Brain microvascular endothelial cell (primary cell): ENCODE measurements around the gene C12orf42.

Source experiments
- DNase-seq: peaks from one replicate; pipeline ENCODE4 v3.0.0-alpha.2; 2020
- H3K27ac ChIP-seq: fragments of 250-450 bp; sonication (Bioruptor Pico); 2 replicates; pipeline ENCODE4 v1.5.1; 2020; ENCODE audit warnings: mild to moderate bottlenecking, moderate library complexity
- H3K27me3 ChIP-seq: fragments of 250-450 bp; sonication (Bioruptor Pico); replicated peaks from 2 replicates; pipeline ENCODE4 v1.5.1; 2020; ENCODE audit warnings: mild to moderate bottlenecking
- H3K36me3 ChIP-seq: fragments of 250-450 bp; sonication (Bioruptor Pico); replicated peaks from 2 replicates; pipeline ENCODE4 v1.5.1; 2020; ENCODE audit warnings: mild to moderate bottlenecking
- H3K4me3 ChIP-seq: 2 replicates; pipeline ENCODE4 v1.5.1; 2011; ENCODE audit warnings: low read depth, mild to moderate bottlenecking, control low read depth, low read length, moderate library complexity
- in situ Hi-C: cut with HindIII; loops from 2 replicates; pipeline ENCODE4 v1.10.0; 2017; ENCODE audit warnings: low sequenced_read_pairs, low pct_ligation_motif_present
- TF ChIP-seq, protein P1 (sequence below): IDR thresholded peaks from 2 replicates; pipeline ENCODE4 v1.5.1; 2011; ENCODE audit warnings: low read depth, mild to moderate bottlenecking, moderate library complexity, low read length, control low read depth, inconsistent platforms; ENCODE audit errors: missing control alignments

C12orf42 gene

GRCh38 chr12:103517161-103517560, 21.4 kb upstream of the C12orf42 start:
- no peak for DNase-seq
- H3K4me3 ChIP-seq: no peak overlapping the region
- in situ Hi-C loops: no loop called here

GRCh38 chr12:103515341-103515740, 19.6 kb upstream of the C12orf42 start:
- Histone ChIP-seq H3K27me3 (no peaks in the 10 kb centered on the region), H3K27ac (no peak overlapping the region), H3K36me3 (no peaks in the 10 kb centered on the region), H3K4me3 (no peak overlapping the region)
- TF ChIP-seq, protein P1, sequence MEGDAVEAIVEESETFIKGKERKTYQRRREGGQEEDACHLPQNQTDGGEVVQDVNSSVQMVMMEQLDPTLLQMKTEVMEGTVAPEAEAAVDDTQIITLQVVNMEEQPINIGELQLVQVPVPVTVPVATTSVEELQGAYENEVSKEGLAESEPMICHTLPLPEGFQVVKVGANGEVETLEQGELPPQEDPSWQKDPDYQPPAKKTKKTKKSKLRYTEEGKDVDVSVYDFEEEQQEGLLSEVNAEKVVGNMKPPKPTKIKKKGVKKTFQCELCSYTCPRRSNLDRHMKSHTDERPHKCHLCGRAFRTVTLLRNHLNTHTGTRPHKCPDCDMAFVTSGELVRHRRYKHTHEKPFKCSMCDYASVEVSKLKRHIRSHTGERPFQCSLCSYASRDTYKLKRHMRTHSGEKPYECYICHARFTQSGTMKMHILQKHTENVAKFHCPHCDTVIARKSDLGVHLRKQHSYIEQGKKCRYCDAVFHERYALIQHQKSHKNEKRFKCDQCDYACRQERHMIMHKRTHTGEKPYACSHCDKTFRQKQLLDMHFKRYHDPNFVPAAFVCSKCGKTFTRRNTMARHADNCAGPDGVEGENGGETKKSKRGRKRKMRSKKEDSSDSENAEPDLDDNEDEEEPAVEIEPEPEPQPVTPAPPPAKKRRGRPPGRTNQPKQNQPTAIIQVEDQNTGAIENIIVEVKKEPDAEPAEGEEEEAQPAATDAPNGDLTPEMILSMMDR: no peak
- DNase-seq: no peak
- in situ Hi-C loops: no loop called here

More at GRCh38 chr12:103517161-103517560, 21.4 kb upstream of the C12orf42 start:
- no peaks in the 10 kb centered on the region for H3K27me3 ChIP-seq
- no peaks in the 10 kb centered on the region for H3K36me3 ChIP-seq
- TF ChIP-seq, protein P1: no peak
- no peak overlapping the region for H3K27ac ChIP-seq

DNA sequence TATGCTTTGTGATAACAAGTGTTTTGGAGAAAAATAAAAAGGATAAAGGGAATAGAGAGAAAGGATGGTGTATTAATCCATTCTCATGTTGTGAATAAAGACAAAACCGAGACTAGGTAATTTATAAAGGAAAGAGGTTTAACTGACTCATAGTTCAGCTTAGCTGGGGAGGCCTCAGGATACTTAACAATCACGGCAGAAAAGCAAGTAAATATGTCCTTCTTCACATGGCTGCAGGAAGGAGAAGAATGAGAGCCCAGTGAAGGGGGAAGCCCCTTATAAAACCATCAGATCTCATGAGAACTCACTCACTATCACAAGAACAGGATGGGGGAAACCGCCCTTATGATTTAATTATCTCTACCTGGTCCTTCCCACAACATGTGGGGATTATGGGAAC, 18.1 kb upstream of the C12orf42 start:
- no peak for DNase-seq
- Histone ChIP-seq H3K27ac (no peak overlapping the region), H3K36me3 (no peaks in the 10 kb centered on the region), H3K4me3 (no peak overlapping the region), H3K27me3 (no peaks in the 10 kb centered on the region)
- in situ Hi-C loops: no loop called here
- TF ChIP-seq, protein P1: no peak

DNA sequence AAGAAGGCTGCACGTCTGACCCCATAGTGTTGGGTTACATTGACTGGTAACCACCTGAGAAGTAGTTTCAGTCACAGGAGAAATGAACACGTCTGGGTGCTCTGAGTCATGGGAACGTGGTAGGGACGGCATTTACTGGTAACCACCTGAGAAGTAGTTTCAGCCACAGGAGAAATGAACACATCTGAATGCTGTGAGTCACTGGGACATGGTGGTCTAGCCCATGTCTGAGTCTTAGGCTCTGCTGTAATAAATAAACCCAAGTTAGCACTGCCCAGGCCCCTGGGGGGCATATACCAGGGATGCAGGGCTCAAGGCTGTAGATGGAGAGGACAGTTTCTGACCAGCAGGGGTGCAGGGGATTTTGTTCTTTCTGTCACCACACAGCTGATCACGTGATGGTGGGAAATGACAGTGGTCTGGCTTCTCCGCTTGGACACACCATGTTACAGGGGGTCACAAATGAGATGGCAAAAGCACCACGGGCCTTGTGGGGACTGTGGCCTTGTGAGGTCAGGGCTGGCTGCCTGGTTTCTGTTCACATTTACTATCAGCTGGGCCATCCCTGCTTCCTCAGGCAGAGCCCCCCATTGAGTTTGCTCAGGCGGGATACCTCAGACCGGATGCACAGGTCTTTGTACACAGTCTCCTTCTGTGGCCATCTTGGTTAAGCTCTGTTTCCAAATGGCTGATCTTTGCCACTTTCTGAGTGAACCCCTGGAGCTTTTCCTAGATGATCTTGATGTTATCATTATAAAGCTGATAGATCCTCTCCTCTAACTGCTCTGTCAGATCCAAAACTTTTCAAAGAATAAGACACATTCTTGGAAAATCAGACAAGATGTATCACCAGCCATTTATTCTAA, 9.8 kb upstream of the C12orf42 start:
- H3K36me3 ChIP-seq: no peaks in the 10 kb centered on the region
- no peak overlapping the region for H3K4me3 ChIP-seq
- in situ Hi-C loops: no loop called here
- DNase-seq: no peak
- TF ChIP-seq, protein P1: no peak
- H3K27ac ChIP-seq: no peak overlapping the region
- no peaks in the 10 kb centered on the region for H3K27me3 ChIP-seq

DNA sequence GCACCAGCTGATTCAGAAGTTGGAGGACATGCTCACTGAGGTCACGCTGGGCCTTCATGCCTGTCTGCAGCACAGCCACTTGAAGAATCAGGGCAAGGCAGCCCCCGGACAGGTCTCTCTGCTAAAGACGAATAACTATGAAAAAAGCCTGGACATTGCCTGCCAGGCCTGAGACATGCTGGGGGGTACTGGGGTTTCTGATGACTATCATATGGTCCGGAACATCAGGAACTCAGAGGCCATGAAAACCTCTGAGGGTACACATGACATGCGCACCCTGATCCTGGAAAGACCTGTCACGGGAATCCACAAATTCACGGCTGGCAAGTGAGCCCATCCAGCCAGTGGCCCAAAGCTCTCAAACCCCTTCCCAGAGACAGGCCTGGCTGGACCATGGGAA, 8.8 kb upstream of the C12orf42 start:
- no peaks in the 10 kb centered on the region for H3K27me3 ChIP-seq
- no peak overlapping the region for H3K4me3 ChIP-seq
- in situ Hi-C loops: no loop called here
- TF ChIP-seq, protein P1: no peak
- no peak overlapping the region for H3K27ac ChIP-seq
- H3K36me3 ChIP-seq: no peaks in the 10 kb centered on the region
- no peak for DNase-seq
